ENCODE measurements around the gene ZFX. TPM values are rescaled to one million over a fixed set of nuclear protein-coding genes. Genes with fewer than 3 reads are reported as not detected.

ZFX gene
- total and polyA plus RNA-seq, 2 of the 8 experiments (the other 6 are each of a cell fraction or from before 2014, with no cell fraction given) = 2.8 to 22.0 TPM

DNA sequence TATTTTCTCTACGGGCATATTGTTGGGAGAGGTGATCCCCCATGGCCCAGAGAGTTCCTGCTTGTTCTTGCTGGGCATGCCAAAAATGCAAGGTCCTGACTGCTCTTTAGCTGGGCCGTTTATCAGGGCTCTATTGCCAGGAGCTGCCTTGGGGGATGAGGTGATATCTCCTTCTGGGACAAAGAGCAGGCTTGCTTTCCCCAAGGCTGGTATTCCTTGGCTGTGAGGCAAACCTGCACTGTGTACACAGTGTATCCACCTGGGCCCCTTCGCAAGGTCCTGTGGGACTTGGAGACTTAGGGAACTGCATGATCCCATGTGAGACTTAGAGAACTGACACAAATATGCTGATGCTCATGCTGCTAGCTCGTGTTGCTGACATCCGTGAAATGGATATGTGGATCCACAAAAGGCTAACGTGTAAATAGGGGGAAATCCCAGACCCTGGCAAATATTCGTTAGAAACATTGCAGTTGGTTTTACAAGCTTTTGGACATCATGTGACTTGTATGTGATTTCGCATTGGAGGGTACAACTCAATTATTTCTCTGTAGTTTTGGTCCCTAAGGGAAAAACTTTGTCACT is 24.4 kb upstream of the ZFX start:
- no peak overlapping the region for H2BK15ac ChIP-seq (ENCODE audit: low read length)
- no peaks in the 10 kb centered on the region for H3K79me2 ChIP-seq (ENCODE audit: control insufficient read depth in 1 of 2, insufficient read depth in 2 of 2, low read length in 2 of 2)
- 0 out of 2 replicates have a peak overlapping the region, but pooled peaks have one; percentile 10 for H2BK20ac ChIP-seq (ENCODE audit: low read length)
- H3K56ac ChIP-seq (replicated peaks; ENCODE audit: insufficient read length, low read depth, low read length) = no peak overlapping the region
- H3K4me3 ChIP-seq (ENCODE audit: extremely low read depth in 1 of 4, insufficient read depth in 2 of 4, low read depth in 3 of 4, low read length in 4 of 4) = no peak overlapping the region
- no peaks in the 10 kb centered on the region for H3K79me1 ChIP-seq (ENCODE audit: low read depth, low read length)
- H3K9me3 ChIP-seq (ENCODE audit: insufficient read depth in 2 of 2, low read depth in 1 of 2, low read length in 1 of 2) = no peaks in the 10 kb centered on the region
- H4K8ac ChIP-seq (ENCODE audit: extremely low read depth, insufficient read depth, low read length) = no peak overlapping the region
- DNase-seq (ENCODE audit: low read depth in 1 of 2, low spot score in 2 of 2) = no peak
- no peaks in the 10 kb centered on the region for H3K36me3 ChIP-seq (ENCODE audit: control insufficient read depth in 2 of 4, insufficient read depth in 4 of 4, low read length in 3 of 4)
- H3K23ac ChIP-seq (ENCODE audit: insufficient read length) = no peak overlapping the region
- H4K20me1 ChIP-seq (replicated peaks in 1 of 2; ENCODE audit: control insufficient read depth in 1 of 2, insufficient read depth in 2 of 2, low read length in 2 of 2) = no peaks in the 10 kb centered on the region
- H3K4me2 ChIP-seq (ENCODE audit: insufficient read depth in 1 of 2, low read depth in 2 of 2, low read length in 2 of 2) = no peak overlapping the region
- H3K4ac ChIP-seq (replicated peaks; ENCODE audit: insufficient read length, low read depth, low read length) = no peak overlapping the region
- H2BK5ac ChIP-seq (ENCODE audit: low read depth, low read length) = no peak overlapping the region
- H3K14ac ChIP-seq (ENCODE audit: insufficient read length) = no peak overlapping the region
- no peak overlapping the region for H4K5ac ChIP-seq (ENCODE audit: insufficient read length, low read depth, low read length)
- H3K27me3 ChIP-seq (replicated peaks in 1 of 4; ENCODE audit: control insufficient read depth in 3 of 4, extremely low read depth in 1 of 4, insufficient read depth in 3 of 4, low read length in 3 of 4) = no peaks in the 10 kb centered on the region
- H2AK5ac ChIP-seq (ENCODE audit: low read depth, low read length) = no peak overlapping the region
- H3K4me1 ChIP-seq (replicated peaks in 1 of 4; ENCODE audit: control insufficient read depth in 3 of 4, insufficient read depth in 4 of 4, low read length in 3 of 4) = no peaks in the 10 kb centered on the region
- H4K91ac ChIP-seq (replicated peaks; ENCODE audit: insufficient read length, low read length) = no peak overlapping the region
- no peak overlapping the region for H2BK120ac ChIP-seq (replicated peaks; ENCODE audit: low read depth, low read length)
- FAIRE-seq = no peak
- no peak overlapping the region for H3K18ac ChIP-seq (ENCODE audit: extremely low read depth, low read length)
- no peak overlapping the region for H2AFZ ChIP-seq (ENCODE audit: low read length)
- H3K9ac ChIP-seq (replicated peaks in 1 of 4; ENCODE audit: extremely low read depth in 1 of 4, low read depth in 3 of 4, low read length in 3 of 4) = no peak overlapping the region
- H3K27ac ChIP-seq (ENCODE audit: low read depth, low read length) = no peak overlapping the region
- ChIA-PET POLR2A (ENCODE audit: partially characterized antibody) (interaction anchor here (1.0 kb wide), 1 partner anchor 495 kb away, joined by 4 read pairs; no protein-coding TSS in a partner anchor), CTCF (ENCODE audit: partially characterized antibody) (interaction anchor here (0.6 kb wide), 1 partner anchor 103 kb away, joined by 3 read pairs; no protein-coding TSS in a partner anchor)
- H3K23me2 ChIP-seq (ENCODE audit: low read depth, low read length) = no peaks in the 10 kb centered on the region
- WGBS, 2 experiments (ENCODE audit: extremely low coverage in 1 of 2, insufficient coverage in 1 of 2, insufficient read length in 1 of 2, insufficient replicate concordance in 2 of 2, low coverage in 1 of 2, low lambda C conversion rate in 2 of 2, missing lambda C conversion rate in 1 of 2) = 89% methylated on average over 8 of the region's 8 CpGs; no CpG with 5 or more reads in 1 of the 2 experiments
- H2BK12ac ChIP-seq (ENCODE audit: low read depth, low read length) = no peak overlapping the region
- TF ChIP-seq TAF1 (IDR thresholded peaks at IDR 0.05; ENCODE audit: low read depth, low read length) (no peak), GTF2F1 (IDR thresholded peaks at IDR 0.05; ENCODE audit: borderline replicate concordance, low read depth, low read length) (no peak), BRCA1 (IDR thresholded peaks at IDR 0.05; ENCODE audit: low read depth, low read length) (no peak), PHF8 (conservative IDR thresholded peaks at IDR 0.05; ENCODE audit: low read depth, low read length) (no peak), KDM1A (IDR thresholded peaks at IDR 0.05; ENCODE audit: borderline replicate concordance, low read length) (no peak), TAF7 (optimal IDR thresholded peaks at IDR 0.05; ENCODE audit: borderline replicate concordance, low read depth, low read length) (no peak), SP2 (IDR thresholded peaks at IDR 0.05; ENCODE audit: low read length) (no peak), CBX8 (IDR thresholded peaks at IDR 0.05; ENCODE audit: borderline replicate concordance, low read depth, low read length) (no peak), TEAD4 (IDR thresholded peaks at IDR 0.05; ENCODE audit: low read depth, low read length) (no peak), HDAC6 (IDR thresholded peaks at IDR 0.05; ENCODE audit: low read depth, low read length) (no peak), ZNF274 (IDR thresholded peaks at IDR 0.05; ENCODE audit: borderline replicate concordance, extremely low read depth, low read length) (no peak), RAD21 (IDR thresholded peaks at IDR 0.05 in 1 of 2, conservative IDR thresholded peaks at IDR 0.05 in 1 of 2; ENCODE audit: low read depth in 2 of 2, low read length in 2 of 2) (no peak)
- TF ChIP-seq, protein P1, sequence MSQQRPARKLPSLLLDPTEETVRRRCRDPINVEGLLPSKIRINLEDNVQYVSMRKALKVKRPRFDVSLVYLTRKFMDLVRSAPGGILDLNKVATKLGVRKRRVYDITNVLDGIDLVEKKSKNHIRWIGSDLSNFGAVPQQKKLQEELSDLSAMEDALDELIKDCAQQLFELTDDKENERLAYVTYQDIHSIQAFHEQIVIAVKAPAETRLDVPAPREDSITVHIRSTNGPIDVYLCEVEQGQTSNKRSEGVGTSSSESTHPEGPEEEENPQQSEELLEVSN (IDR thresholded peaks at IDR 0.05) = no peak

Data from H1 (cell line).